Measurements from ENCODE around the gene RASGRF1.

- no peak for TF ChIP-seq CTCF (conservative IDR thresholded peaks at IDR 0.05 in 1 of 2, IDR thresholded peaks at IDR 0.05 in 1 of 2; ENCODE audit: low read depth in 1 of 2, low read length in 2 of 2)
- TF ChIP-seq EZH2 (IDR thresholded peaks at IDR 0.05; ENCODE audit: low read length, missing control alignments): no peak
These were observed 87.3 kb downstream of the RASGRF1 start for GRCh38 chr15:79003301-79003700.
